ENCODE measurements around the gene SLC9A3. TPM values are rescaled to one million over a fixed set of nuclear protein-coding genes. Genes with fewer than 3 reads are reported as not detected.

The SLC9A3 gene
- total and polyA plus RNA-seq, 2 of the 13 experiments (the other 11 are each of a cell fraction or from before 2014, with no cell fraction given): 1.5 to 1.8 TPM

GRCh38 chr5:485113-485945, 38.9 kb downstream of the SLC9A3 start:
- Histone ChIP-seq H3K36me3 (replicated peaks in 1 of 2; ENCODE audit: control insufficient read depth in 1 of 2, insufficient read depth in 2 of 2, low read length in 2 of 2) (no peaks in the 10 kb centered on the region), H3K9ac (ENCODE audit: insufficient read depth, low read depth, low read length) (no peak overlapping the region), H4K20me1 (ENCODE audit: insufficient read depth, low read length) (no peaks in the 10 kb centered on the region), H3K27me3 (ENCODE audit: control insufficient read depth in 1 of 2, insufficient read depth in 2 of 2, low read length in 2 of 2) (peaks cover 10 to 78% of the 10 kb centered on the region in 2 experiments; a peak in 4 of 5 replicates), H3K27ac (ENCODE audit: extremely low read length, insufficient read depth, low read length) (no peak overlapping the region), H3K4me2 (ENCODE audit: low read depth, low read length) (no peak overlapping the region), H3K9me3 (ENCODE audit: low read length) (no peaks in the 10 kb centered on the region), H3K4me3 (replicated peaks in 1 of 3; ENCODE audit: insufficient read depth in 1 of 3, low read depth in 2 of 3, low read length in 3 of 3) (no peak overlapping the region), H3K79me2 (ENCODE audit: insufficient read depth, low read length) (no peaks in the 10 kb centered on the region), H2AFZ (ENCODE audit: low read length) (no peak overlapping the region), H3K4me1 (ENCODE audit: insufficient read depth, low read length) (peaks cover 11% of the 10 kb centered on the region)
- FAIRE-seq (no peak), DNase-seq (ENCODE audit: low spot score) (no peak), ATAC-seq (no peak)
- WGBS (ENCODE audit: low lambda C conversion rate): 26% methylated on average over 23 of the region's 29 CpGs
- TF ChIP-seq ZBTB38 (CRISPR knock-in tag; IDR thresholded peaks at IDR 0.05): no peak
- no peak for TF ChIP-seq ZNF512B (CRISPR knock-in tag; IDR thresholded peaks at IDR 0.05; ENCODE audit: borderline replicate concordance)
- TF ChIP-seq CCAR2 (optimal IDR thresholded peaks at IDR 0.05; ENCODE audit: low read depth, low read length): no peak
- no peak for TF ChIP-seq TEAD3 (CRISPR knock-in tag; optimal IDR thresholded peaks at IDR 0.05; ENCODE audit: borderline replicate concordance)
- TF ChIP-seq KDM2A (CRISPR knock-in tag; IDR thresholded peaks at IDR 0.05; ENCODE audit: borderline replicate concordance, low read depth): no peak
- no peak for TF ChIP-seq ZFP1 (CRISPR knock-in tag; IDR thresholded peaks at IDR 0.05)
- TF ChIP-seq ZNF33B (CRISPR knock-in tag; IDR thresholded peaks at IDR 0.05): no peak
- TF ChIP-seq SIN3B (IDR thresholded peaks at IDR 0.05; ENCODE audit: low read length): no peak
- no peak for TF ChIP-seq ZNF777 (CRISPR knock-in tag; IDR thresholded peaks at IDR 0.05)
- no peak for TF ChIP-seq NCOA2 (CRISPR knock-in tag; IDR thresholded peaks at IDR 0.05)
- no peak for TF ChIP-seq ESRRA (CRISPR knock-in tag; IDR thresholded peaks at IDR 0.05; ENCODE audit: low read depth)
- no peak for TF ChIP-seq ZNF761 (CRISPR knock-in tag; conservative IDR thresholded peaks at IDR 0.05)
- in situ Hi-C loops (cut with HindIII; ENCODE audit: extremely low pct_ligation_motif_present, low pct_unique_long_range_greater_than_20kb) (no loop called here), intact Hi-C loops (cut with micrococcal nuclease; ENCODE audit: unreplicated experiment) (no loop called here)
- ChIA-PET CTCF (ENCODE audit: low intra/inter-chr PET ratio, low total read pairs) (no interaction called here), POLR2A (no interaction called here)
- no TSS peak for BruUV-seq (replicated peaks)

Data from HepG2 (cell line).